ENCODE data around the gene CCT4. TPM values are rescaled to one million over a fixed set of nuclear protein-coding genes. Genes with fewer than 3 reads are reported as not detected.

The CCT4 gene
- total RNA-seq, 1 experiment from 2014 or later, result 345 TPM

DNA sequence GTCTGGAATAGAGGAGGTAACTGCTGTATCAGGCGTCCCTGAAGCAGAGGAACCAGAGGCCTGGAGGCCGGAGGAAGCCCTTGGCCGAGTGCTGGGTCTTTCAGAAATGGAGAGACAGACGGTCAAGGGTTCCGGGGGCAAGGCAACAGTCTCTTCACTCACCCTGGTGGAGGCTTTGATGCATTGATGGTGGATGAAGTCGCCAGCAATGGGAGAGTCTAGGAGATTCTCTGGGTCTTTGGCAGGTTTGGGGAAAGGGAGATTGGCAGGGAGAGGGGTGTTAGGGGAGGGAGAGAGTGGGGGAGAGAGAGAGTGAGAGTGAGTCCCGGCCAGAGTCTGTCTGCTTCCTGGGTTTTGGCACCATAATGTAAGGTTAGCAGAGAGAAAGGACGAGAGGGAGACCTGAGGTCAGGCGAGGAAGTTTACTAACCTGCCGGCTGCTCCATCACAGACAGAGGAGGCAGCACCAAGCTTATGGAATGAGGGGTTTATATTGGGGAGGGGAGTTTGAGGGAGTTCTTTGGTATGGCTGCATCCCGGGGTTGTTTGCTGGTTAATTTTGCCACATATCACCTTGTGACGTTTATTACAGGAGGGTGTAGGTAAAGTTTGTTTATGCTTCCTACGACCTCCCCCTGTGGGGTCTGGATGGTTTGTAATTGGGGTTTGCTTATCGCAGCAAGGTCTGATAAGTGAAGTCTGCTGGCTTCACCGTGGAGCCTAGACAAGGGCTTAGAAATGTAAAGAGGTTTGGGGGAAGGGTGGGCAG lies 36.6 kb upstream of the CCT4 start:
- TF ChIP-seq ZNF138 (CRISPR knock-in tag; conservative IDR thresholded peaks at IDR 0.05), result no peak
- TF ChIP-seq, protein P1, sequence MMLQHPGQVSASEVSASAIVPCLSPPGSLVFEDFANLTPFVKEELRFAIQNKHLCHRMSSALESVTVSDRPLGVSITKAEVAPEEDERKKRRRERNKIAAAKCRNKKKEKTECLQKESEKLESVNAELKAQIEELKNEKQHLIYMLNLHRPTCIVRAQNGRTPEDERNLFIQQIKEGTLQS (CRISPR knock-in tag; conservative IDR thresholded peaks at IDR 0.05), result no peak
- no peak for TF ChIP-seq PRRX2 (CRISPR knock-in tag; IDR thresholded peaks at IDR 0.05)
- no peak for TF ChIP-seq ZNF263 (CRISPR knock-in tag; IDR thresholded peaks at IDR 0.05; ENCODE audit: low read depth)
- TF ChIP-seq, protein P2, sequence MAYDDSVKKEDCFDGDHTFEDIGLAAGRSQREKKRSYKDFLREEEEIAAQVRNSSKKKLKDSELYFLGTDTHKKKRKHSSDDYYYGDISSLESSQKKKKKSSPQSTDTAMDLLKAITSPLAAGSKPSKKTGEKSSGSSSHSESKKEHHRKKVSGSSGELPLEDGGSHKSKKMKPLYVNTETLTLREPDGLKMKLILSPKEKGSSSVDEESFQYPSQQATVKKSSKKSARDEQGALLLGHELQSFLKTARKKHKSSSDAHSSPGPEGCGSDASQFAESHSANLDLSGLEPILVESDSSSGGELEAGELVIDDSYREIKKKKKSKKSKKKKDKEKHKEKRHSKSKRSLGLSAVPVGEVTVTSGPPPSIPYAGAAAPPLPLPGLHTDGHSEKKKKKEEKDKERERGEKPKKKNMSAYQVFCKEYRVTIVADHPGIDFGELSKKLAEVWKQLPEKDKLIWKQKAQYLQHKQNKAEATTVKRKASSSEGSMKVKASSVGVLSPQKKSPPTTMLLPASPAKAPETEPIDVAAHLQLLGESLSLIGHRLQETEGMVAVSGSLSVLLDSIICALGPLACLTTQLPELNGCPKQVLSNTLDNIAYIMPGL (CRISPR knock-in tag; IDR thresholded peaks at IDR 0.05), result no peak
- TF ChIP-seq E2F1 (CRISPR knock-in tag; IDR thresholded peaks at IDR 0.05), result no peak
- TF ChIP-seq EMX1 (CRISPR knock-in tag; IDR thresholded peaks at IDR 0.05), result no peak
- TF ChIP-seq ZNF317 (CRISPR knock-in tag; IDR thresholded peaks at IDR 0.05; ENCODE audit: borderline replicate concordance, low read depth), result no peak
- TF ChIP-seq, protein P3, sequence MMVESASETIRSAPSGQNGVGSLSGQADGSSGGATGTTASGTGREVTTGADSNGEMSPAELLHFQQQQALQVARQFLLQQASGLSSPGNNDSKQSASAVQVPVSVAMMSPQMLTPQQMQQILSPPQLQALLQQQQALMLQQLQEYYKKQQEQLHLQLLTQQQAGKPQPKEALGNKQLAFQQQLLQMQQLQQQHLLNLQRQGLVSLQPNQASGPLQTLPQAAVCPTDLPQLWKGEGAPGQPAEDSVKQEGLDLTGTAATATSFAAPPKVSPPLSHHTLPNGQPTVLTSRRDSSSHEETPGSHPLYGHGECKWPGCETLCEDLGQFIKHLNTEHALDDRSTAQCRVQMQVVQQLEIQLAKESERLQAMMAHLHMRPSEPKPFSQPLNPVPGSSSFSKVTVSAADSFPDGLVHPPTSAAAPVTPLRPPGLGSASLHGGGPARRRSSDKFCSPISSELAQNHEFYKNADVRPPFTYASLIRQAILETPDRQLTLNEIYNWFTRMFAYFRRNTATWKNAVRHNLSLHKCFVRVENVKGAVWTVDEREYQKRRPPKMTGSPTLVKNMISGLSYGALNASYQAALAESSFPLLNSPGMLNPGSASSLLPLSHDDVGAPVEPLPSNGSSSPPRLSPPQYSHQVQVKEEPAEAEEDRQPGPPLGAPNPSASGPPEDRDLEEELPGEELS (CRISPR knock-in tag; IDR thresholded peaks at IDR 0.05), result no peak
- no peak for TF ChIP-seq ZNF396 (CRISPR knock-in tag; IDR thresholded peaks at IDR 0.05; ENCODE audit: borderline replicate concordance)
- no peak for TF ChIP-seq SOX15 (CRISPR knock-in tag; IDR thresholded peaks at IDR 0.05)
- TF ChIP-seq CBFB (CRISPR knock-in tag; IDR thresholded peaks at IDR 0.05; ENCODE audit: low read depth), result no peak
- TF ChIP-seq GRHL2 (CRISPR knock-in tag; IDR thresholded peaks at IDR 0.05; ENCODE audit: insufficient replicate concordance, severe bottlenecking), result no peak
- TF ChIP-seq NR1H2 (CRISPR knock-in tag; IDR thresholded peaks at IDR 0.05), result no peak
- TF ChIP-seq, protein P4, sequence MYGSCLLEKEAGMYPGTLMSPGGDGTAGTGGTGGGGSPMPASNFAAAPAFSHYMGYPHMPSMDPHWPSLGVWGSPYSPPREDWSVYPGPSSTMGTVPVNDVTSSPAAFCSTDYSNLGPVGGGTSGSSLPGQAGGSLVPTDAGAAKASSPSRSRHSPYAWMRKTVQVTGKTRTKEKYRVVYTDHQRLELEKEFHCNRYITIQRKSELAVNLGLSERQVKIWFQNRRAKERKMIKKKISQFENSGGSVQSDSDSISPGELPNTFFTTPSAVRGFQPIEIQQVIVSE (CRISPR knock-in tag; IDR thresholded peaks at IDR 0.05; ENCODE audit: borderline replicate concordance), result no peak
- no peak for TF ChIP-seq ZNF671 (CRISPR knock-in tag; IDR thresholded peaks at IDR 0.05)
- Mint-ChIP-seq H3K27ac (peak overlapping the region; percentile 60), H3K4me3 (no peak overlapping the region; the same call in 1 of the 2 replicates), H3K36me3 (peaks cover 18% of the 10 kb centered on the region), H3K9me3 (peaks cover 6% of the 10 kb centered on the region), H3K27me3 (ENCODE audit: low read depth) (no peaks in the 10 kb centered on the region), H3K4me1 (peaks cover 41% of the 10 kb centered on the region)
- ChIA-PET CTCF (interaction anchor here (0.9 to 1.6 kb wide), 2 partner anchors 46 to 486 kb away, joined by 3 to 4 read pairs; no protein-coding TSS in a partner anchor), POLR2A (no interaction called here)
- DNase-seq (ENCODE audit: low spot score) (peak; percentile 16), ATAC-seq (peak; percentile 66)

- Mint-ChIP-seq H3K27me3 (ENCODE audit: low read depth) (no peaks in the 10 kb centered on the region), H3K4me1 (peaks cover 31% of the 10 kb centered on the region), H3K4me3 (no peak overlapping the region), H3K27ac (no peak overlapping the region), H3K36me3 (peaks cover 18% of the 10 kb centered on the region), H3K9me3 (peaks cover 6% of the 10 kb centered on the region)
- ATAC-seq, result no peak
- no peak for TF ChIP-seq ZNF317 (CRISPR knock-in tag; IDR thresholded peaks at IDR 0.05; ENCODE audit: borderline replicate concordance, low read depth)
- no peak for TF ChIP-seq TCF7 (CRISPR knock-in tag; IDR thresholded peaks at IDR 0.05; ENCODE audit: low read depth)
- TF ChIP-seq, protein P5, sequence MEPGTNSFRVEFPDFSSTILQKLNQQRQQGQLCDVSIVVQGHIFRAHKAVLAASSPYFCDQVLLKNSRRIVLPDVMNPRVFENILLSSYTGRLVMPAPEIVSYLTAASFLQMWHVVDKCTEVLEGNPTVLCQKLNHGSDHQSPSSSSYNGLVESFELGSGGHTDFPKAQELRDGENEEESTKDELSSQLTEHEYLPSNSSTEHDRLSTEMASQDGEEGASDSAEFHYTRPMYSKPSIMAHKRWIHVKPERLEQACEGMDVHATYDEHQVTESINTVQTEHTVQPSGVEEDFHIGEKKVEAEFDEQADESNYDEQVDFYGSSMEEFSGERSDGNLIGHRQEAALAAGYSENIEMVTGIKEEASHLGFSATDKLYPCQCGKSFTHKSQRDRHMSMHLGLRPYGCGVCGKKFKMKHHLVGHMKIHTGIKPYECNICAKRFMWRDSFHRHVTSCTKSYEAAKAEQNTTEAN (CRISPR knock-in tag; IDR thresholded peaks at IDR 0.05), result no peak
- CTCF ChIA-PET, result no interaction called here
- DNase-seq (ENCODE audit: low spot score), result no peak
- POLR2A ChIA-PET, result no interaction called here
These were observed 34.3 kb upstream of the CCT4 start for GRCh38 chr2:61922714-61923113.

Measured in WTC11 (cell line).